HG02938 (cell line): ENCODE measurements around the gene JAK1.
"Not testable (repeated sequence)": the region's sequence is repeated elsewhere in the genome, so short reads cannot be mapped to it uniquely, and the experiment has no call there.

Experiments used
- ATAC-seq: cut with Tn5 transposase; IDR thresholded peaks from one replicate; pipeline ENCODE4 v1.9.1; 2021; ENCODE audit warnings: mild to moderate bottlenecking, moderate library complexity; ENCODE audit not compliant: unreplicated experiment

JAK1 gene

DNA sequence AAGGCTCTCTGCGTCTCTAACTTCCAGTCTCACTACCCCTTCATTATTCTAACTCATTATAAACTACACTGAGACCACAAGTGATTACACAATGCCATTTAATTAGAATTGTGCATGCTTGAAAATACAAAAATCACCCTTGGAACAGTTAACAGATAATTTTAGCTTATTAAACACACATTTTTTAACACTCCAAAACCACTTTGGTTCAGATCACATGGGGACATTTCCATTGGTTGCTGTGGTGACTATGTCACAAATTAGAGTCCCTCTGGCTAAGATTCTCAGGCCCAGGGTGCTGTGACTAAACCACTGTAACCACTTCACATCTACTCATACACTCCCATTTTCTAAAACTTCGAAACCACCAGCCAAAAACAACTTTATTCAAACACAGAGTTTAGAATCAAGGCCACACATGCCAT, 43.0 kb downstream of the JAK1 start:
- ATAC-seq, result no peak

- ATAC-seq, result no peak
Measured at GRCh38 chr1:64922336-64922735, 44.0 kb downstream of the JAK1 start.

DNA sequence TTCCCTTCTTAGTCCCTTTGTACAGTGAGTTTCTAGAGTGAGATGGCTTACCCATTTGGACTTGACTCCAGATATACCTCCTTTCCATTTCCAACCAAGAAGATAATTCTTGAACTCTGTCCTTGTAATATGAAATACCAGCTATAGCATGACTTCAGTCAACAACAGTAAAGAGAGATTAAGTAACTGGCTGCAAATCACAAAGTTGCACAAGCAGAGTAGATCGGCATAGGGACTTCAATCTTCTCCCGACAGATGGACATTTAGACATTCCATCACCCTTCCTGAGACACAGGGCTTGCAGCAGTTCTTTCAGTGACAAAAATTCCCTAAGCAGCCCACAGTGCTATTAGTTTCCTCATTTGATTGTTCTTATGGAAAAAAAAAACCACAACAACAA, 44.6 kb downstream of the JAK1 start:
- no peak for ATAC-seq

GRCh38 chr1:64920941-64921589, 45.3 kb downstream of the JAK1 start:
- no peak for ATAC-seq

- not testable (repeated sequence) for ATAC-seq
Measured at GRCh38 chr1:64919120-64919519, 47.2 kb downstream of the JAK1 start.

GRCh38 chr1:64917907-64918306, 48.4 kb downstream of the JAK1 start:
- ATAC-seq, result no peak

DNA sequence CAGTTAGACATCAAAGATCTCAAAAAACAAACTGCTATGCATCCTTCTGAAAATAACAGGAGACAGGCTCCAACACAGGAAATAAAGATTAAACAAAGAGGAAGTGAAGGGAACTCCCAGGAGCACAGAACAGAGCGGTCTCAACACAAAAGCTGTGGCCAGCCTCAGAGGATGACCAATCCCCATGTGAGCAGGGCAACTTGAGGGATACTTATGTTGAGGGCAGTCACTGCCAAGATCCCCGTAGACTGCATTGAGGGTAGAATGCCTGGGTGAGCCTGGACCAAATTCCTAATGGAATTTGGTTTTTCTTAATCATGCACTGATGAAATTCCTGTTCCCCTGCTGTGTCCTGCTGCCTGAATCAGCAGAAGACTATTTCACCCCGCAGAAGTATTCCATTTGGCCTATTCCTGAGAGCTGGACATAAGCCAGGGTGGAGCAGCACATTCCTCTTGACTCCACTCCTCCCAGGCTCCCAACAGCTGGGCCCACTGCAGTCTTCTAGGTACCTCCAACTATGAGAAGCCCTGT, 49.0 kb downstream of the JAK1 start:
- ATAC-seq, result no peak

GRCh38 chr1:64915381-64916274, 50.7 kb downstream of the JAK1 start:
- ATAC-seq, result no peak

GRCh38 chr1:64913361-64914015, 52.9 kb downstream of the JAK1 start:
- no peak for ATAC-seq

DNA sequence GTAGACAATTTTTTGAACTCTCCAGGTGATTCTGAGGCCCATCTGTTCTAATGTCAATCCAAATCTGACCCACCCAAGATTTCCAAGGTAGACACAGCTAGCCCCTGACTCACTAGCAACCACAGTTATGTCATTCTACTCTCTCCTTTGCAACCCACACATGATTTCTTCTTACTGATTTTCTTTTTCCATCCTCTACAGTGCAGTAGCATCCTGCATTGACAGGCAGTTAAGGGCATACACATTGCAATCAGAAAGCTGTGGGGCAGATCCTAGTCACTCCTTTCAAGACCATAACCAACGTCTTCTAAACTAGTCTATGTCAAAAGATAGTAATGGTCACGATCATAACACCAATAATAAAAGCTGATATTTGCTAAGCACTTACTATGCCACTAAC, 54.2 kb downstream of the JAK1 start:
- ATAC-seq, result no peak

- ATAC-seq, result no peak
Measured at GRCh38 chr1:64911326-64911725, 55.0 kb downstream of the JAK1 start.

- no peak for ATAC-seq
Measured at GRCh38 chr1:64909031-64909430, 57.3 kb downstream of the JAK1 start.

- ATAC-seq, result no peak
Measured at GRCh38 chr1:64908575-64908974, 57.8 kb downstream of the JAK1 start.

GRCh38 chr1:64906447-64906846, 59.9 kb downstream of the JAK1 start:
- no peak for ATAC-seq

DNA sequence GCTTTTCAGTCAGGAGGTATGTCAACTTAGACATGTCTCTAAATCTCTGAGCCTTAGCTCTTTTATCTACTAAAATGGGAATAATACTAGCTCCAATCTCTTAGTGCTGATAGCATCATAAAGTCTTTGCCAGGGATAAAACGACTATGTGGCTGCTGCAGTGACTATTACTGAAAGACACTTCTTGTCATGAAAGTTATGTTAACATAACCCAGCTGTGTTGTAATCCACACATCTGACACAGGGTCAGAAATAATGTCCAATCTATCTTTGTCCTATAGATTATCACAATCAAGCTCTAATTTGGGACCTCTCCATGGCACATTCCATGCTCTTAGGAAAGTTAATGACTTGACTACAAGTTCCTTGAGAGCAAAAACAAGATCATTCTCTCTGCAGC, 62.8 kb downstream of the JAK1 start:
- ATAC-seq, result no peak

- ATAC-seq, result no peak
Measured at GRCh38 chr1:64901663-64902062, 64.7 kb downstream of the JAK1 start.

- no peak for ATAC-seq
Measured at GRCh38 chr1:64900916-64901315, 65.4 kb downstream of the JAK1 start.

- ATAC-seq, result peak; percentile 68
Measured at GRCh38 chr1:64898107-64898861, 68.1 kb downstream of the JAK1 start.

- no peak for ATAC-seq
Measured at GRCh38 chr1:64896551-64896950, 69.8 kb downstream of the JAK1 start.

- peak; percentile 85 for ATAC-seq
Measured at GRCh38 chr1:64895500-64895899, 70.8 kb downstream of the JAK1 start.
